Karpas-422 (cell line): ENCODE results near the gene ACE. TPM values are rescaled to one million over a fixed set of nuclear protein-coding genes. Genes with fewer than 3 reads are reported as not detected.

Experiments used
- DNase-seq: peaks from one replicate; pipeline ENCODE4 v3.0.0-alpha.2; 2015
- H2AFZ ChIP-seq: fragments of 200-600 bp; sonication (generic); 2 replicates; pipeline ENCODE4 v1.6.1; 2014; ENCODE audit warnings: antibody characterized with exemption, low read length, mixed read lengths
- H3K27ac ChIP-seq: fragments of 200-600 bp; sonication (generic); 2 replicates; pipeline ENCODE4 v1.5.1; 2014; ENCODE audit warnings: mild to moderate bottlenecking, low read length, moderate library complexity
- H3K27me3 ChIP-seq: fragments of 200-600 bp; sonication (generic); 2 replicates; pipeline ENCODE4 v1.6.1; 2014; ENCODE audit warnings: low read length, mixed read lengths
- H3K36me3 ChIP-seq: fragments of 200-600 bp; sonication (generic); 2 replicates; pipeline ENCODE4 v1.6.1; 2014; ENCODE audit warnings: low read length, mixed read lengths; ENCODE audit not compliant: insufficient read depth
- H3K4me1 ChIP-seq: fragments of 200-600 bp; sonication (generic); 2 replicates; pipeline ENCODE4 v1.6.1; 2014; ENCODE audit warnings: mild to moderate bottlenecking, low read length, mixed read lengths
- H3K4me2 ChIP-seq: fragments of 200-600 bp; sonication (generic); 2 replicates; pipeline ENCODE4 v1.6.1; 2014; ENCODE audit warnings: low read length, low read depth, mild to moderate bottlenecking; ENCODE audit not compliant: poor library complexity, severe bottlenecking
- H3K4me3 ChIP-seq: fragments of 200-600 bp; sonication (generic); 2 replicates; pipeline ENCODE4 v1.5.1; 2014; ENCODE audit warnings: mild to moderate bottlenecking, antibody characterized with exemption, low read length, mixed read lengths
- H3K79me2 ChIP-seq: fragments of 200-600 bp; sonication (generic); 2 replicates; pipeline ENCODE4 v1.6.1; 2014; ENCODE audit warnings: mild to moderate bottlenecking, low read length, mixed read lengths
- H3K9ac ChIP-seq: fragments of 200-600 bp; sonication (generic); 2 replicates; pipeline ENCODE4 v1.6.0; 2014; ENCODE audit warnings: low read length
- H3K9me2 ChIP-seq: fragments of 200-600 bp; sonication (generic), shearing (Covaris generic); replicated peaks from 2 replicates; pipeline ENCODE4 v1.6.0; 2014; ENCODE audit warnings: mild to moderate bottlenecking, low read length, moderate library complexity; ENCODE audit not compliant: insufficient read depth
- H3K9me3 ChIP-seq: fragments of 300-700, 200-600 bp; sonication (generic); 2 replicates; pipeline ENCODE4 v1.6.1; 2014; ENCODE audit warnings: low read length, mixed read lengths
- H4K20me1 ChIP-seq: fragments of 200-600 bp; sonication (generic); 2 replicates; pipeline ENCODE4 v1.6.1; 2014; ENCODE audit warnings: mild to moderate bottlenecking, antibody characterized with exemption, low read length, low read depth; ENCODE audit not compliant: insufficient read depth
- total RNA-seq: library from RNA; depleted of rRNA; stranded (reverse); fragments of >200 nt; shearing (Covaris generic); gene quantifications from 2 replicates; pipeline ENCODE4 v1.2.3, GENCODE V29; 2014; ENCODE audit warnings: low replicate concordance

ACE gene
- total RNA-seq, 1 experiment from 2014 or later = 6.7 TPM

- no peaks in the 10 kb centered on the region for H3K9me2 ChIP-seq
- peak overlapping the region; percentile 20; the same call in 1 of the 2 replicates for H3K4me3 ChIP-seq
- peak overlapping the region; percentile 37; the same call in 1 of the 2 replicates for H3K9ac ChIP-seq
- no peak overlapping the region for H3K27ac ChIP-seq
- H3K9me3 ChIP-seq = no peaks in the 10 kb centered on the region
- H4K20me1 ChIP-seq = no peaks in the 10 kb centered on the region
- peak overlapping the region; percentile 63 for H3K4me2 ChIP-seq
- H2AFZ ChIP-seq = no peak overlapping the region
- no peaks in the 10 kb centered on the region for H3K36me3 ChIP-seq
- H3K27me3 ChIP-seq = no peaks in the 10 kb centered on the region
- peaks cover 70% of the 10 kb centered on the region for H3K4me1 ChIP-seq
- no peak for DNase-seq
- no peaks in the 10 kb centered on the region for H3K79me2 ChIP-seq
Measured at GRCh38 chr17:63480192-63480784, 3.4 kb downstream of the ACE start.

- H2AFZ ChIP-seq = no peak overlapping the region
- H3K36me3 ChIP-seq = no peaks in the 10 kb centered on the region
- peak overlapping the region; percentile 20; the same call in 1 of the 2 replicates for H3K4me3 ChIP-seq
Measured at GRCh38 chr17:63480826-63481487, 4.1 kb downstream of the ACE start.

DNA sequence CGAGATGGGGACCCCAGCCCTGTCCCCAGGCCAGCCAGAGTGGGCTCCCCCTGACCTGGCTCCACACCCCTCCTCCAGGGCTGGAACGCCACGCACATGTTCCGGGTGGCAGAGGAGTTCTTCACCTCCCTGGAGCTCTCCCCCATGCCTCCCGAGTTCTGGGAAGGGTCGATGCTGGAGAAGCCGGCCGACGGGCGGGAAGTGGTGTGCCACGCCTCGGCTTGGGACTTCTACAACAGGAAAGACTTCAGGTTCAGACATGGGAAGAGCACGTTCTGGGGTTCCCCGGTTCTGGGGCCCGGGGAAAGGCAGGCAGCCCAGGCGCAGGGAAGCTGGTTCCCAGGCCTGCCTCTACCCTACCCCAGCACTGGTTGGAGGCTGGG lies 4.6 kb downstream of the ACE start:
- Histone ChIP-seq H3K79me2 (no peaks in the 10 kb centered on the region), H3K27ac (no peak overlapping the region), H3K9ac (peak overlapping the region; percentile 37; the same call in 1 of the 2 replicates), H3K27me3 (no peaks in the 10 kb centered on the region), H3K36me3 (no peaks in the 10 kb centered on the region), H3K9me2 (no peaks in the 10 kb centered on the region), H3K9me3 (no peaks in the 10 kb centered on the region), H4K20me1 (no peaks in the 10 kb centered on the region), H3K4me3 (peak overlapping the region; percentile 20; the same call in 1 of the 2 replicates), H3K4me2 (peak overlapping the region; percentile 63), H3K4me1 (peaks cover 67% of the 10 kb centered on the region), H2AFZ (no peak overlapping the region)
- DNase-seq = no peak

More at GRCh38 chr17:63480826-63481487, 4.1 kb downstream of the ACE start:
- Histone ChIP-seq H3K27me3 (no peaks in the 10 kb centered on the region), H3K4me1 (peaks cover 67% of the 10 kb centered on the region), H3K9me3 (no peaks in the 10 kb centered on the region), H3K9me2 (no peaks in the 10 kb centered on the region), H4K20me1 (no peaks in the 10 kb centered on the region), H3K79me2 (no peaks in the 10 kb centered on the region), H3K4me2 (peak overlapping the region; percentile 63), H3K9ac (peak overlapping the region; percentile 37; the same call in 1 of the 2 replicates), H3K27ac (no peak overlapping the region)
- DNase-seq = peak; percentile 84

DNA sequence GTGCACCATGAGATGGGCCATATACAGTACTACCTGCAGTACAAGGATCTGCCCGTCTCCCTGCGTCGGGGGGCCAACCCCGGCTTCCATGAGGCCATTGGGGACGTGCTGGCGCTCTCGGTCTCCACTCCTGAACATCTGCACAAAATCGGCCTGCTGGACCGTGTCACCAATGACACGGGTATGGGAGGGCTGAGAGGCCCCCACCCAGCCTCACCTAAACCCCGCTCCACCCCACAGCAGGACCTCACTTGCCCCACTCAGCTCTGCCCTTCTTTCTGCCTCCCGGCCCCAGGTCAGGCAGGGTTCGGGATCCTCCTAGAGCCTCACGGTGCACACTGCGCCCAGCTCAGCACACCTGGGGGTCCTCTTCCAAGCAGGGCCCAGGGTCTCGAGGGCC lies 5.6 kb downstream of the ACE start:
- Histone ChIP-seq H3K9me2 (no peaks in the 10 kb centered on the region), H3K9ac (no peak overlapping the region), H3K36me3 (no peaks in the 10 kb centered on the region), H4K20me1 (no peaks in the 10 kb centered on the region), H3K79me2 (no peaks in the 10 kb centered on the region), H3K4me2 (no peak overlapping the region), H3K9me3 (no peaks in the 10 kb centered on the region), H3K27ac (no peak overlapping the region), H3K27me3 (no peaks in the 10 kb centered on the region), H3K4me3 (no peak overlapping the region), H2AFZ (no peak overlapping the region), H3K4me1 (peaks cover 69% of the 10 kb centered on the region)
- no peak for DNase-seq

- Histone ChIP-seq H3K9me2 (no peaks in the 10 kb centered on the region), H2AFZ (no peak overlapping the region), H3K4me3 (no peak overlapping the region), H4K20me1 (no peaks in the 10 kb centered on the region), H3K27me3 (no peaks in the 10 kb centered on the region), H3K4me1 (peaks cover 66% of the 10 kb centered on the region), H3K27ac (no peak overlapping the region), H3K9ac (no peak overlapping the region), H3K79me2 (no peaks in the 10 kb centered on the region), H3K4me2 (no peak overlapping the region), H3K36me3 (no peaks in the 10 kb centered on the region), H3K9me3 (no peaks in the 10 kb centered on the region)
- DNase-seq = no peak
Measured at GRCh38 chr17:63483038-63483437, 6.2 kb downstream of the ACE start.

DNA sequence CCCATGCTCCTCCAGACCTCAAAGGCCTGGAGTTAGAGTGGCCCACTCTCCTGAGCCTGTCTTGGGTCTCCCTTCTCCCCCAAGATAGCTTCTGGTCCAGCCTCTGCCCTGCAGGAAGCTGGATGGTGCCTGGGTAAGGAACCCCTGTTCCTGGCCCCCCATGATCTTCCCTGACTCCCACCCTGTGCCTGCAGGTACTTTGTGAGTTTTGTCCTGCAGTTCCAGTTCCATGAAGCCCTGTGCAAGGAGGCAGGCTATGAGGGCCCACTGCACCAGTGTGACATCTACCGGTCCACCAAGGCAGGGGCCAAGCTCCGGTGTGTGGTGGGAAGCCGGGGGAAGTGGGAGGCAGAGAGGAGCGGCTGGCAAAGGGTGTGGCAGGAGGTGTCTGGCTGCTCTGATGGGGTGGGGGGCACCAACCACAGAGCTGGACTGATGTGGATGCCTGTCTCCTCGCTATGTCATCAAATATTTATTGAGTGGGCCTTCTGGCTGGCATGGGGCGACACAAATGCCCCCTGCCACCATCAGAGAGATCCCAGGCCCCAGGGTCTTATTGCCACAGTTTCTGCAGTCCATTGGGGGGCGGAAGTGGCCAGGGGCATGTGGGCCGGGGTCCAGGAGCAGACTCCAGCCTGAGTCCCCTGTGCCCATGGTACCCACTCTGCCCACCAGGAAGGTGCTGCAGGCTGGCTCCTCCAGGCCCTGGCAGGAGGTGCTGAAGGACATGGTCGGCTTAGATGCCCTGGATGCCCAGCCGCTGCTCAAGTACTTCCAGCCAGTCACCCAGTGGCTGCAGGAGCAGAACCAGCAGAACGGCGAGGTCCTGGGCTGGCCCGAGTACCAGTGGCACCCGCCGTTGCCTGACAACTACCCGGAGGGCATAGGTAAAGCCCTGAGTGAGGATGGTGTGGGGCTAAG lies 7.1 kb downstream of the ACE start:
- H3K4me3 ChIP-seq = no peak overlapping the region
- H3K9ac ChIP-seq = no peak overlapping the region
- no peak overlapping the region for H3K27ac ChIP-seq
- no peaks in the 10 kb centered on the region for H3K9me3 ChIP-seq
- no peak overlapping the region for H3K4me2 ChIP-seq
- H3K79me2 ChIP-seq = no peaks in the 10 kb centered on the region
- H3K4me1 ChIP-seq = peaks cover 63% of the 10 kb centered on the region
- no peak overlapping the region for H2AFZ ChIP-seq
- H3K27me3 ChIP-seq = no peaks in the 10 kb centered on the region
- no peaks in the 10 kb centered on the region for H4K20me1 ChIP-seq
- H3K36me3 ChIP-seq = no peaks in the 10 kb centered on the region
- no peaks in the 10 kb centered on the region for H3K9me2 ChIP-seq
- no peak for DNase-seq

GRCh38 chr17:63486317-63487013 lies 9.6 kb downstream of the ACE start:
- Histone ChIP-seq H3K27ac (peak overlapping the region; percentile 69), H3K4me3 (peak overlapping the region; percentile 63), H3K4me2 (peak overlapping the region; percentile 78), H3K36me3 (no peaks in the 10 kb centered on the region), H3K27me3 (no peaks in the 10 kb centered on the region), H3K9me3 (no peaks in the 10 kb centered on the region), H3K9ac (peak overlapping the region; percentile 61), H3K79me2 (no peaks in the 10 kb centered on the region), H3K9me2 (no peaks in the 10 kb centered on the region), H4K20me1 (no peaks in the 10 kb centered on the region), H3K4me1 (peaks cover 41% of the 10 kb centered on the region), H2AFZ (peak overlapping the region; percentile 86)
- peak; percentile 89 for DNase-seq
